GM23248 (cell line): ENCODE results near the gene NTPCR. TPM values are rescaled to one million over a fixed set of nuclear protein-coding genes. Genes with fewer than 3 reads are reported as not detected.

ENCODE experiments used
- DNase-seq: peaks from one replicate; pipeline ENCODE4 v3.0.0-alpha.2; 2015
- H2AFZ ChIP-seq: fragments of 200-600 bp; sonication (generic); 2 replicates; pipeline ENCODE4 v1.6.1; 2016; ENCODE audit warnings: antibody characterized with exemption
- H3F3A ChIP-seq: fragments of 200-600 bp; sonication (generic); 2 replicates; pipeline ENCODE4 v1.6.1; 2016; ENCODE audit warnings: mild to moderate bottlenecking, antibody characterized with exemption, mixed run types; ENCODE audit not compliant: insufficient read depth
- H3K27ac ChIP-seq: fragments of 200-600 bp; sonication (generic); 2 replicates; pipeline ENCODE4 v1.5.1; 2016; ENCODE audit warnings: mild to moderate bottlenecking
- H3K27me3 ChIP-seq: fragments of 200-600 bp; sonication (generic); replicated peaks from 2 replicates; pipeline ENCODE4 v1.6.1; 2016; ENCODE audit warnings: mild to moderate bottlenecking; ENCODE audit not compliant: insufficient read depth
- H3K36me3 ChIP-seq: fragments of 200-600 bp; sonication (generic); 2 replicates; pipeline ENCODE4 v1.6.1; 2016; ENCODE audit warnings: low read depth, mild to moderate bottlenecking
- H3K4me1 ChIP-seq: fragments of 200-600 bp; sonication (generic); 2 replicates; pipeline ENCODE4 v1.6.1; 2016; ENCODE audit warnings: mild to moderate bottlenecking; ENCODE audit not compliant: insufficient read depth
- H3K4me2 ChIP-seq: fragments of 200-600 bp; sonication (generic); one replicate; pipeline ENCODE4 v1.6.1; 2016; ENCODE audit warnings: mild to moderate bottlenecking; ENCODE audit not compliant: unreplicated experiment
- H3K4me3 ChIP-seq: fragments of 200-600 bp; sonication (generic); 2 replicates; pipeline ENCODE4 v1.5.1; 2016; ENCODE audit warnings: mild to moderate bottlenecking
- H3K79me2 ChIP-seq: fragments of 200-600 bp; sonication (generic); 2 replicates; pipeline ENCODE4 v1.6.1; 2016; ENCODE audit warnings: mild to moderate bottlenecking; ENCODE audit not compliant: insufficient read depth
- H3K9ac ChIP-seq: fragments of 200-600 bp; sonication (generic); 2 replicates; pipeline ENCODE4 v1.6.1; 2016; ENCODE audit warnings: mild to moderate bottlenecking
- H3K9me2 ChIP-seq: fragments of 200-600 bp; sonication (generic); 2 replicates; pipeline ENCODE4 v1.6.1; 2016; ENCODE audit warnings: mixed run types, mild to moderate bottlenecking, moderate library complexity; ENCODE audit not compliant: insufficient read depth
- H3K9me3 ChIP-seq: fragments of 200-600 bp; sonication (generic); one replicate; pipeline ENCODE4 v1.6.1; 2017; ENCODE audit warnings: low read depth
- H4K20me1 ChIP-seq: fragments of 200-600 bp; sonication (generic); 2 replicates; pipeline ENCODE4 v1.6.0; 2016; ENCODE audit not compliant: insufficient read depth
- EZH2 ChIP-seq: fragments of 200-600 bp; sonication (generic); IDR thresholded peaks from 2 replicates; pipeline ENCODE4 v1.6.1; 2018; ENCODE audit warnings: antibody characterized with exemption, mild to moderate bottlenecking; ENCODE audit not compliant: insufficient read depth, poor library complexity, severe bottlenecking
- EZH2phosphoT487 ChIP-seq: fragments of 200-600 bp; sonication (generic); IDR thresholded peaks from 2 replicates; pipeline ENCODE4 v1.6.1; 2018; ENCODE audit warnings: antibody characterized with exemption, moderate library complexity, mild to moderate bottlenecking, low read depth; ENCODE audit not compliant: insufficient read depth
- WGBS, 2 experiments: methylation state at CpG; one replicate each; pipeline ENCODE4 v1.1.6; 2015 to 2017; ENCODE audit warnings: low lambda C conversion rate in 2 of 2, low coverage in 1 of 2; ENCODE audit errors: missing lambda C conversion rate in 2 of 2; 5-methylcytosine and 5-hydroxymethylcytosine counted together
- in situ Hi-C: fragments of 300-500 bp; cut with MboI; formaldehyde crosslinking; loops from 2 replicates; pipeline ENCODE4 v1.15.0; 2020
- polyA plus RNA-seq: library from polyadenylated mRNA; unstranded; fragments of >200 nt; fragmentation: Nextera tagmentation; extraction: Ambion mirVana; gene quantifications from 2 replicates; pipeline ENCODE4 v1.2.1, GENCODE V29; 2016
- total RNA-seq: library from RNA; depleted of rRNA; stranded (reverse); fragments of >200 nt; shearing (Covaris generic); gene quantifications from 2 replicates; pipeline ENCODE4 v1.2.3, GENCODE V29; 2014

Gene NTPCR
- total and polyA plus RNA-seq, 2 experiments from 2014 or later, result 23.8 to 67.2 TPM

DNA sequence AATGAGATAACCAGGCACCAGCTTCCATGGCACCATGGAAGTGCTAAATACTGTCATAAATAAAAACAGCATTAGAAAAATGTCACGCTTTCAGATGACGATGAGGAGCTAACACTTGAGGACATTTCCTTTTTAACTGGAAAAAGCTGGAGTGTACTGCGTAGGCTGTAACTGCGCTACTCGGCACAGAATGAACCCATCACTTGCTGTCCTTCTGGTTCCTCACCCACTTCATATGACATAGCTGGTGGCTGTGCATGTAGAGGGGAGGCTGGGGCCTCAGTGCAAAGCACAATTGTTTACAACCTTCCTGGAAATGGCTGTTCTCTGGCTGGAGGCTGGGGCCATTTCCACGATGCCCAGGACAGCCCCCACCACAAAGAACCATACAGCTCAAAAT lies 55.7 kb downstream of the NTPCR start:
- TF ChIP-seq EZH2 (no peak), EZH2phosphoT487 (no peak)
- Histone ChIP-seq H3K27ac (no peak overlapping the region), H3K27me3 (no peaks in the 10 kb centered on the region), H3K9ac (no peak overlapping the region), H3K79me2 (no peaks in the 10 kb centered on the region), H3K9me3 (no peaks in the 10 kb centered on the region), H3K36me3 (no peaks in the 10 kb centered on the region), H4K20me1 (no peaks in the 10 kb centered on the region), H3K9me2 (no peaks in the 10 kb centered on the region), H3F3A (peaks cover 6% of the 10 kb centered on the region; the same call in 1 of the 2 replicates), H3K4me2 (no peak overlapping the region), H2AFZ (no peak overlapping the region), H3K4me1 (peaks cover 15% of the 10 kb centered on the region), H3K4me3 (no peak overlapping the region)
- WGBS, 2 experiments, result 74 to 76% methylated on average over 6 of the region's 6 CpGs
- in situ Hi-C loops, result no loop called here
- no peak for DNase-seq

DNA sequence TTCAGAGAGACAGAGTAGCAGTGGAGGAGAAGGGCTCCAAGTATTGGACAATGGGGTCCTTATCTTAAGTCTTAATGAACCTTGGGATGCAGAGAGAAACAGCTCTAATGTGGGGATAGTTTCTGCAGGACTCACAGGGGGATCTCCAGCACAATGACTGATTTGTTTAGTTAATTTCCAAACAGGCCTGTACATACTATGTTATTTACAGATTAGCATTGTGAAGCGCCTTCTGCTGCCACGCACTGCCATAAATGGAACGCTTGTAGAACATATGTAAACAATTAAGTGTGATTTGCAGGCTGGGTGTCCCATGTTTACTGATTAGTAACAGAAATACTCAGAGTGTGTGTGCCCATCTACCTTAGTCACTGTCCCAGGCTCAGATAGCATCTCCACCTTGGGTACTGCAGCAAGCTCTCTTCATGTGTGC lies 56.1 kb downstream of the NTPCR start:
- no peaks in the 10 kb centered on the region for H3K79me2 ChIP-seq
- no peaks in the 10 kb centered on the region for H4K20me1 ChIP-seq
- H3K4me2 ChIP-seq, result no peak overlapping the region
- no peak overlapping the region for H2AFZ ChIP-seq
- H3K4me3 ChIP-seq, result no peak overlapping the region
- H3K4me1 ChIP-seq, result peaks cover 15% of the 10 kb centered on the region
- no peaks in the 10 kb centered on the region for H3K36me3 ChIP-seq
- H3K9me2 ChIP-seq, result no peaks in the 10 kb centered on the region
- no peaks in the 10 kb centered on the region for H3K27me3 ChIP-seq
- no peak for DNase-seq
- in situ Hi-C loops, result no loop called here
- H3K9ac ChIP-seq, result no peak overlapping the region
- H3K9me3 ChIP-seq, result no peaks in the 10 kb centered on the region
- H3K27ac ChIP-seq, result no peak overlapping the region
- no peak for TF ChIP-seq EZH2phosphoT487
- no peak for TF ChIP-seq EZH2
- peaks cover 6% of the 10 kb centered on the region; the same call in 1 of the 2 replicates for H3F3A ChIP-seq
- 83 to 87% methylated on average over 3 of the region's 3 CpGs for WGBS, 2 experiments

DNA sequence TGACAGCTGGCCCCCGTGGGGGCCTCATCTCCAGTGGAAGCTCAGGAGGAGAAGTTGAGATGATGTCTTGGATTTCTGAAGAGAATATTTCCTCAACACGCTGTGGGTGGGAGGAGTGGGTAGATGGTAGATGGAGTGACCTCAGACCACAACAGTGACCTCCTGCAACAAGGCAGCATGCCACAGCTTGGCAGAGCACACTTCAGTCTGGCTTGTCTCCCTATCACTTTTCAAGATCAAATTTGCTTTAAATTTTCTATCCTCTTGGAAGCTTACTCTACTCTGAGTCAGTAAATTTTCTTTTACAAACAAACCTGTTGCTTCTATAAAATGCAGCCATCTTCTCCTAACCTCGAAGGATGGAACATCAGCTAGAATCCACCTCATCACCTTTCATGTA lies 59.7 kb downstream of the NTPCR start:
- Histone ChIP-seq H3F3A (peaks cover 6% of the 10 kb centered on the region; the same call in 1 of the 2 replicates), H3K9me3 (no peaks in the 10 kb centered on the region), H3K27me3 (no peaks in the 10 kb centered on the region), H2AFZ (no peak overlapping the region), H3K9me2 (no peaks in the 10 kb centered on the region), H3K79me2 (no peaks in the 10 kb centered on the region), H3K4me1 (peaks cover 15% of the 10 kb centered on the region), H3K4me3 (no peak overlapping the region), H3K4me2 (no peak overlapping the region), H3K36me3 (no peaks in the 10 kb centered on the region), H3K27ac (no peak overlapping the region), H4K20me1 (no peaks in the 10 kb centered on the region), H3K9ac (no peak overlapping the region)
- TF ChIP-seq EZH2phosphoT487 (no peak), EZH2 (no peak)
- in situ Hi-C loops, result no loop called here
- DNase-seq, result no peak
- 37 to 42% methylated on average over 3 of the region's 3 CpGs for WGBS, 2 experiments

DNA sequence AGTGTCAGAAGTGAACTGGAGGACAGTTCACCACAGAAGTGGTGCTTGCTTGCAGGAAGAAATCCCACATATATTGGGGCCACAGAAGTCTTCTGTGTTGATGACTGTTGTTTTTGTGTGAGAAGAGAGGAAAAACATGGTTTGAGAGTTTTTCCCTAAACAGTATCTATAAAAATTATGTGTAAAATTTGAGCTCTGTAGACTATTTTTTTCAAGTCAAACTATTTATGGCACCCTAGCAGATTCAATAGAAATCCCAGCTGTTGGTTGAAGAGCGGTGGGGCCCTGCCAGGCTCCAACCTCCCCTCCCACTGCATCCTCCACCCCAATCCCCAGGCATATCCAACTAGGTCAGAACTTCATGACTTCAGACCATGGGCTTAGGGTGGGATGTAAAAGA lies 61.6 kb downstream of the NTPCR start:
- H3K79me2 ChIP-seq, result no peaks in the 10 kb centered on the region
- no peak overlapping the region for H3K4me2 ChIP-seq
- in situ Hi-C loops, result no loop called here
- no peaks in the 10 kb centered on the region for H3K36me3 ChIP-seq
- no peak overlapping the region for H3K9ac ChIP-seq
- H3K27ac ChIP-seq, result no peak overlapping the region
- peaks cover 7% of the 10 kb centered on the region for H3K4me1 ChIP-seq
- no peaks in the 10 kb centered on the region for H4K20me1 ChIP-seq
- H3K9me3 ChIP-seq, result no peaks in the 10 kb centered on the region
- no peak overlapping the region for H2AFZ ChIP-seq
- H3F3A ChIP-seq, result peaks cover 6% of the 10 kb centered on the region; the same call in 1 of the 2 replicates
- WGBS, 2 experiments, result 100% methylated on average over 1 of the region's 1 CpG
- no peak for TF ChIP-seq EZH2phosphoT487
- TF ChIP-seq EZH2, result no peak
- H3K9me2 ChIP-seq, result no peaks in the 10 kb centered on the region
- no peak for DNase-seq
- H3K27me3 ChIP-seq, result no peaks in the 10 kb centered on the region
- H3K4me3 ChIP-seq, result no peak overlapping the region

DNA sequence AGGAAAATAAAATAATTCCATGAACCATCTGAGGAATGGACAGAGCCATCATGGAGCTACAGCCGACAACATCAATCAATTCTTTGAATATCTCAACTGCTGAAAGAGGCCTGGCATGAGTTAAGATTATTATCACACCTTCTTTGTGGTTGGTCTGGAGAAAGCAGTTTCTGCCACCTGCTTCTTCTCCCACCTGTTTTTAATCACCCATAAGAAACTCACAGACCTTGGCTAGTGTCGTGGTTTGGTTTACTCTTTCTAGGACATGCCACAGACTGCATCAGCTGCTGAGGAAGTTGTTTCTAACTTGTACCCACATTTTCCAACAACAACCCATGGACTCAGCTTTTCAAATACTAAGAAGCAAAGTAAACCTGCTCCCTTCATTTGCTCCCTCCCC lies 65.6 kb downstream of the NTPCR start:
- 87 to 97% methylated on average over 2 of the region's 2 CpGs for WGBS, 2 experiments
- no peak for DNase-seq

More for the DNA sequence above, 65.6 kb downstream of the NTPCR start:
- Histone ChIP-seq H3K9ac (no peak overlapping the region), H2AFZ (no peak overlapping the region), H3K9me2 (no peaks in the 10 kb centered on the region), H3K9me3 (no peaks in the 10 kb centered on the region), H3K4me3 (no peak overlapping the region), H3F3A (no peaks in the 10 kb centered on the region), H3K79me2 (no peaks in the 10 kb centered on the region), H3K27me3 (no peaks in the 10 kb centered on the region), H3K4me2 (no peak overlapping the region), H3K36me3 (no peaks in the 10 kb centered on the region), H4K20me1 (no peaks in the 10 kb centered on the region), H3K27ac (no peak overlapping the region), H3K4me1 (no peaks in the 10 kb centered on the region)
- TF ChIP-seq EZH2, result no peak
- no peak for TF ChIP-seq EZH2phosphoT487
- in situ Hi-C loops, result no loop called here
